ENCODE results near the gene MMAB. TPM values are rescaled to one million over a fixed set of nuclear protein-coding genes. Genes with fewer than 3 reads are reported as not detected.

MMAB gene
- total RNA-seq, 1 donor from 2014 or later, result 24.7 TPM

DNA sequence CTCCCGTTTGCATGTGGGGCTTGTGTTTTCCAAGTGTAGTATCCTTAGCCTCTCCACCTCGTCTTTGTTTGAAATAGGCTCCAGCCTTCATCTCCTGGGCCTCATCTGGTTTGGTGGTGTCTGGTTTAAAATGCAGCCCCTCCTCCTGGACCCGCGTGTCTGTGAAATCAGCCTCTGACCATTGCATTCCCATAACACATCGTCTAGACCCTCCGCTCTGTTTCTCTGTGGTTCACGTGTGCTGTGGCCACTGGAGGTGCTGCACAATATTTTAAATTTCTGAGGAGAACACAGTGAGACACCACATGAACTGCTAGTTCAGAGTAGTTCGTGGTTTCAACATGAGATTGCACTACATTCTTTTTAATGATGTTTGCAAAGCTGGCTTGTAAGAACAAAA lies 60.3 kb downstream of the MMAB start:
- no peak overlapping the region for H3K4me3 ChIP-seq
- peaks cover 9% of the 10 kb centered on the region for H3K4me1 Mint-ChIP-seq
- H3F3A ChIP-seq (ENCODE audit: low read depth), result no peaks in the 10 kb centered on the region
- H3K4me1 ChIP-seq, result no peaks in the 10 kb centered on the region
- no peak for DNase-seq (ENCODE audit: low spot score)
- no peaks in the 10 kb centered on the region for H4K20me1 ChIP-seq (ENCODE audit: low read depth)
- H3K4me2 ChIP-seq, result no peak overlapping the region
- no peak overlapping the region for H3K4me3 Mint-ChIP-seq
- H3K36me3 ChIP-seq, result no peaks in the 10 kb centered on the region
- H3K27ac Mint-ChIP-seq, result peak overlapping the region; percentile 21
- peaks cover 37% of the 10 kb centered on the region for H3K36me3 Mint-ChIP-seq
- H3K27me3 Mint-ChIP-seq (ENCODE audit: insufficient read depth, low read depth), result peaks cover under 1% of the 10 kb centered on the region
- no peak overlapping the region for H3K27ac ChIP-seq
- no peaks in the 10 kb centered on the region for H3K9me3 Mint-ChIP-seq
- H2AFZ ChIP-seq (replicated peaks), result no peak overlapping the region
- H3K79me2 ChIP-seq (ENCODE audit: low read depth), result no peaks in the 10 kb centered on the region
- TF ChIP-seq EZH2 (IDR thresholded peaks at IDR 0.05) (no peak), EZH2phosphoT487 (IDR thresholded peaks at IDR 0.05) (no peak)
- TF ChIP-seq, protein P1, sequence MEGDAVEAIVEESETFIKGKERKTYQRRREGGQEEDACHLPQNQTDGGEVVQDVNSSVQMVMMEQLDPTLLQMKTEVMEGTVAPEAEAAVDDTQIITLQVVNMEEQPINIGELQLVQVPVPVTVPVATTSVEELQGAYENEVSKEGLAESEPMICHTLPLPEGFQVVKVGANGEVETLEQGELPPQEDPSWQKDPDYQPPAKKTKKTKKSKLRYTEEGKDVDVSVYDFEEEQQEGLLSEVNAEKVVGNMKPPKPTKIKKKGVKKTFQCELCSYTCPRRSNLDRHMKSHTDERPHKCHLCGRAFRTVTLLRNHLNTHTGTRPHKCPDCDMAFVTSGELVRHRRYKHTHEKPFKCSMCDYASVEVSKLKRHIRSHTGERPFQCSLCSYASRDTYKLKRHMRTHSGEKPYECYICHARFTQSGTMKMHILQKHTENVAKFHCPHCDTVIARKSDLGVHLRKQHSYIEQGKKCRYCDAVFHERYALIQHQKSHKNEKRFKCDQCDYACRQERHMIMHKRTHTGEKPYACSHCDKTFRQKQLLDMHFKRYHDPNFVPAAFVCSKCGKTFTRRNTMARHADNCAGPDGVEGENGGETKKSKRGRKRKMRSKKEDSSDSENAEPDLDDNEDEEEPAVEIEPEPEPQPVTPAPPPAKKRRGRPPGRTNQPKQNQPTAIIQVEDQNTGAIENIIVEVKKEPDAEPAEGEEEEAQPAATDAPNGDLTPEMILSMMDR (IDR thresholded peaks at IDR 0.05), result no peak
- H3K9me3 ChIP-seq (ENCODE audit: low read depth), result no peaks in the 10 kb centered on the region
- H3K9ac ChIP-seq, result no peak overlapping the region
- no peaks in the 10 kb centered on the region for H3K27me3 ChIP-seq

- H3K9ac ChIP-seq, result no peak overlapping the region
- H3K4me1 ChIP-seq, result no peaks in the 10 kb centered on the region
- Mint-ChIP-seq H3K4me1 (peaks cover 9% of the 10 kb centered on the region), H3K36me3 (peaks cover 34% of the 10 kb centered on the region), H3K9me3 (no peaks in the 10 kb centered on the region), H3K27ac (peak overlapping the region; percentile 21), H3K4me3 (no peak overlapping the region), H3K27me3 (ENCODE audit: insufficient read depth, low read depth) (peaks cover 3% of the 10 kb centered on the region)
- TF ChIP-seq, protein P1 (IDR thresholded peaks at IDR 0.05), result no peak
- no peak for TF ChIP-seq EZH2 (IDR thresholded peaks at IDR 0.05)
- no peak for TF ChIP-seq EZH2phosphoT487 (IDR thresholded peaks at IDR 0.05)
- no peak for DNase-seq (ENCODE audit: low spot score)
- H2AFZ ChIP-seq (replicated peaks), result no peak overlapping the region
- no peaks in the 10 kb centered on the region for H4K20me1 ChIP-seq (ENCODE audit: low read depth)
- no peak overlapping the region for H3K4me2 ChIP-seq
- no peaks in the 10 kb centered on the region for H3K9me3 ChIP-seq (ENCODE audit: low read depth)
- no peak overlapping the region for H3K27ac ChIP-seq
- H3K79me2 ChIP-seq (ENCODE audit: low read depth), result no peaks in the 10 kb centered on the region
- H3F3A ChIP-seq (ENCODE audit: low read depth), result no peaks in the 10 kb centered on the region
- no peaks in the 10 kb centered on the region for H3K27me3 ChIP-seq
- no peaks in the 10 kb centered on the region for H3K36me3 ChIP-seq
- H3K4me3 ChIP-seq, result no peak overlapping the region
These were observed 60.7 kb downstream of the MMAB start for GRCh38 chr12:109512608-109513007.

- Mint-ChIP-seq H3K4me3 (no peak overlapping the region), H3K27ac (no peak overlapping the region), H3K9me3 (no peaks in the 10 kb centered on the region), H3K27me3 (ENCODE audit: insufficient read depth, low read depth) (peaks cover 3% of the 10 kb centered on the region), H3K4me1 (peaks cover 9% of the 10 kb centered on the region), H3K36me3 (peaks cover 25% of the 10 kb centered on the region)
- Histone ChIP-seq H3K27ac (no peak overlapping the region), H3F3A (ENCODE audit: low read depth) (no peaks in the 10 kb centered on the region), H3K27me3 (no peaks in the 10 kb centered on the region), H3K9ac (no peak overlapping the region), H2AFZ (replicated peaks) (no peak overlapping the region), H4K20me1 (ENCODE audit: low read depth) (no peaks in the 10 kb centered on the region), H3K79me2 (ENCODE audit: low read depth) (no peaks in the 10 kb centered on the region), H3K36me3 (no peaks in the 10 kb centered on the region), H3K4me1 (no peaks in the 10 kb centered on the region), H3K4me2 (no peak overlapping the region), H3K4me3 (no peak overlapping the region), H3K9me3 (ENCODE audit: low read depth) (no peaks in the 10 kb centered on the region)
- no peak for TF ChIP-seq EZH2phosphoT487 (IDR thresholded peaks at IDR 0.05)
- TF ChIP-seq EZH2 (IDR thresholded peaks at IDR 0.05), result no peak
- TF ChIP-seq, protein P1 (IDR thresholded peaks at IDR 0.05), result no peak
- DNase-seq (ENCODE audit: low spot score), result no peak
These were observed 63.1 kb downstream of the MMAB start for GRCh38 chr12:109510196-109510595.
